ENCODE measurements around the gene SLC7A11.

DNA sequence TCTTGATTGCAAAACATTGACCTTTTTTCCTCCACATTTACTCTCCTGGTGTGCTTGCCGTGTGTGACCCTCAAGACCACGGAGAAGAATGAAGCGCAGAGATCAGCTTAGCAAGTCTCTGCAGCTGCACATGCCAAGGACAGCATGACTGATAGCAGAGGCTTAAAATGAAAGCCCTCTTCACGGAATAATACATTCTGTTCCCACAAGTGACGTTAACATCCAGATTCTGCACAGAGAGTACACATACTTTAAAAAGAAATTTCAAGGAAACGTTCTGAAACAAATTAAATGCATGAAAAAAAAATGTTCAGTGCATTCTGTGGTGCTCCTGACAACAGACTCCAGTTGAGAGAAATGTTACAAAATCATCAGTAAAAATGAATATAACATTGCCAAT, 60.9 kb downstream of the SLC7A11 start:
- TF ChIP-seq, protein P1, sequence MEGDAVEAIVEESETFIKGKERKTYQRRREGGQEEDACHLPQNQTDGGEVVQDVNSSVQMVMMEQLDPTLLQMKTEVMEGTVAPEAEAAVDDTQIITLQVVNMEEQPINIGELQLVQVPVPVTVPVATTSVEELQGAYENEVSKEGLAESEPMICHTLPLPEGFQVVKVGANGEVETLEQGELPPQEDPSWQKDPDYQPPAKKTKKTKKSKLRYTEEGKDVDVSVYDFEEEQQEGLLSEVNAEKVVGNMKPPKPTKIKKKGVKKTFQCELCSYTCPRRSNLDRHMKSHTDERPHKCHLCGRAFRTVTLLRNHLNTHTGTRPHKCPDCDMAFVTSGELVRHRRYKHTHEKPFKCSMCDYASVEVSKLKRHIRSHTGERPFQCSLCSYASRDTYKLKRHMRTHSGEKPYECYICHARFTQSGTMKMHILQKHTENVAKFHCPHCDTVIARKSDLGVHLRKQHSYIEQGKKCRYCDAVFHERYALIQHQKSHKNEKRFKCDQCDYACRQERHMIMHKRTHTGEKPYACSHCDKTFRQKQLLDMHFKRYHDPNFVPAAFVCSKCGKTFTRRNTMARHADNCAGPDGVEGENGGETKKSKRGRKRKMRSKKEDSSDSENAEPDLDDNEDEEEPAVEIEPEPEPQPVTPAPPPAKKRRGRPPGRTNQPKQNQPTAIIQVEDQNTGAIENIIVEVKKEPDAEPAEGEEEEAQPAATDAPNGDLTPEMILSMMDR (conservative IDR thresholded peaks at IDR 0.05 in 1 of 2, IDR thresholded peaks at IDR 0.05 in 1 of 2; ENCODE audit: low read depth in 1 of 2, low read length in 2 of 2): no peak
- no peak for TF ChIP-seq EZH2 (IDR thresholded peaks at IDR 0.05; ENCODE audit: low read length, missing control alignments)
